Lower lobe of right lung (tissue), 2 donors: ENCODE results near the gene SERPINE3. TPM values are rescaled to one million over a fixed set of nuclear protein-coding genes. Genes with fewer than 3 reads are reported as not detected.

Experiments used
- ATAC-seq, 2 donors: fragments of 200-7000 bp; cut with Tn5 transposase; one replicate each; pipeline ENCODE4 v1.9.1; 2020 to 2022; ENCODE audit warnings: mild to moderate bottlenecking in 2 of 2, moderate library complexity in 2 of 2
- DNase-seq: peaks from one replicate; pipeline ENCODE4 v3.0.0-alpha.2; 2020
- H3K27ac ChIP-seq: fragments of 200-600 bp; one replicate; pipeline ENCODE4 v1.8.0; 2022
- H3K27me3 ChIP-seq: fragments of 200-600 bp; one replicate; pipeline ENCODE4 v1.8.0; 2022; ENCODE audit warnings: low read depth
- H3K36me3 ChIP-seq: fragments of 200-600 bp; one replicate; pipeline ENCODE4 v1.8.0; 2022; ENCODE audit warnings: mild to moderate bottlenecking
- H3K4me1 ChIP-seq: fragments of 200-600 bp; one replicate; pipeline ENCODE4 v1.8.0; 2022
- H3K4me3 ChIP-seq: fragments of 200-600 bp; one replicate; pipeline ENCODE4 v1.8.0; 2022; ENCODE audit warnings: mild to moderate bottlenecking
- H3K9me3 ChIP-seq: fragments of 200-600 bp; one replicate; pipeline ENCODE4 v1.8.0; 2022
- intact Hi-C: fragments of 100-400 bp; cut with DNase I; formaldehyde crosslinking; loops from one replicate; pipeline ENCODE4 v1.11.0; 2022
- total RNA-seq: library from RNA; stranded (reverse); fragmentation: NEBNext Ultra II Directional; extraction: Animal tissue kit (Norgen Biotek cat#: 25700); gene quantifications from one replicate; pipeline ENCODE4 v1.2.1, GENCODE V29; 2021
- TF ChIP-seq, protein P1 (sequence below): fragments of 200-600 bp; IDR thresholded peaks from one replicate; pipeline ENCODE4 v1.8.0; 2022; ENCODE audit warnings: antibody characterized with exemption, mild to moderate bottlenecking
- donor health status: DM: no; HTN: yes; CAD: no; lungs with severe emphysema.

Gene SERPINE3
- total RNA-seq, 1 donor from 2014 or later: not detected

GRCh38 chr13:51341232-51341631 is 1.7 kb downstream of the SERPINE3 start:
- TF ChIP-seq, protein P1, sequence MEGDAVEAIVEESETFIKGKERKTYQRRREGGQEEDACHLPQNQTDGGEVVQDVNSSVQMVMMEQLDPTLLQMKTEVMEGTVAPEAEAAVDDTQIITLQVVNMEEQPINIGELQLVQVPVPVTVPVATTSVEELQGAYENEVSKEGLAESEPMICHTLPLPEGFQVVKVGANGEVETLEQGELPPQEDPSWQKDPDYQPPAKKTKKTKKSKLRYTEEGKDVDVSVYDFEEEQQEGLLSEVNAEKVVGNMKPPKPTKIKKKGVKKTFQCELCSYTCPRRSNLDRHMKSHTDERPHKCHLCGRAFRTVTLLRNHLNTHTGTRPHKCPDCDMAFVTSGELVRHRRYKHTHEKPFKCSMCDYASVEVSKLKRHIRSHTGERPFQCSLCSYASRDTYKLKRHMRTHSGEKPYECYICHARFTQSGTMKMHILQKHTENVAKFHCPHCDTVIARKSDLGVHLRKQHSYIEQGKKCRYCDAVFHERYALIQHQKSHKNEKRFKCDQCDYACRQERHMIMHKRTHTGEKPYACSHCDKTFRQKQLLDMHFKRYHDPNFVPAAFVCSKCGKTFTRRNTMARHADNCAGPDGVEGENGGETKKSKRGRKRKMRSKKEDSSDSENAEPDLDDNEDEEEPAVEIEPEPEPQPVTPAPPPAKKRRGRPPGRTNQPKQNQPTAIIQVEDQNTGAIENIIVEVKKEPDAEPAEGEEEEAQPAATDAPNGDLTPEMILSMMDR: no peak
- Histone ChIP-seq H3K9me3 (no peaks in the 10 kb centered on the region), H3K4me1 (no peaks in the 10 kb centered on the region), H3K27me3 (no peaks in the 10 kb centered on the region), H3K4me3 (no peak overlapping the region), H3K27ac (no peak overlapping the region), H3K36me3 (no peaks in the 10 kb centered on the region)
- no peak for ATAC-seq
- intact Hi-C loops: no loop called here
- no peak for DNase-seq

DNA sequence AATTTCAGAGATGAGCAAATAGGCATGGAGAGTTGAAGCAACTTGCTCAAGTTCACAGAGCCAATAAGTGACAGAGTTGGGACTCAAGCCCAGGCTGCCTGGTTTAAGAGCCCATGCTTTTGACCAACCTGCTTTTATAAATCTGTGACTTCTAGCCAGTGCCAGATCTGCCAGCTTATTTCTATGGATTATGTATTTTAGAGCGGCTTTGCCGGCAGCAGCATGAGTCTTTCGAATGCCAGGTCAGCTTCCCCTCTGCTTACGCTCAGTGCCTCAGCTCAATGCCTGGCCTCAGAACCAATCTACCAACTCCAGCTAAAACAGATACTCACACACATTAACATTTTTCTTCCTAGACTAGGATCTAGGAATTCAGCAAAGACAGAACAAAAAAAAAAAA is 2.3 kb downstream of the SERPINE3 start:
- Histone ChIP-seq H3K4me3 (no peak overlapping the region), H3K36me3 (no peaks in the 10 kb centered on the region), H3K27ac (no peak overlapping the region), H3K4me1 (no peaks in the 10 kb centered on the region), H3K27me3 (no peaks in the 10 kb centered on the region), H3K9me3 (no peaks in the 10 kb centered on the region)
- no peak for ATAC-seq
- TF ChIP-seq, protein P1: no peak
- no peak for DNase-seq
- intact Hi-C loops: no loop called here

GRCh38 chr13:51342706-51343105 is 3.2 kb downstream of the SERPINE3 start:
- H3K36me3 ChIP-seq: no peaks in the 10 kb centered on the region
- H3K4me3 ChIP-seq: no peak overlapping the region
- ATAC-seq (no peak), DNase-seq (no peak)
- H3K27me3 ChIP-seq: no peaks in the 10 kb centered on the region
- no peaks in the 10 kb centered on the region for H3K9me3 ChIP-seq
- H3K27ac ChIP-seq: no peak overlapping the region
- no peaks in the 10 kb centered on the region for H3K4me1 ChIP-seq
- TF ChIP-seq, protein P1: no peak
- intact Hi-C loops: no loop called here

- H3K4me3 ChIP-seq: no peak overlapping the region
- H3K27ac ChIP-seq: no peak overlapping the region
- DNase-seq (no peak), ATAC-seq (no peak)
- TF ChIP-seq, protein P1: no peak
- H3K4me1 ChIP-seq: no peaks in the 10 kb centered on the region
- intact Hi-C loops: no loop called here
- H3K36me3 ChIP-seq: no peaks in the 10 kb centered on the region
- H3K9me3 ChIP-seq: no peaks in the 10 kb centered on the region
- no peaks in the 10 kb centered on the region for H3K27me3 ChIP-seq
Measured at GRCh38 chr13:51343475-51343874, 4.0 kb downstream of the SERPINE3 start.

DNA sequence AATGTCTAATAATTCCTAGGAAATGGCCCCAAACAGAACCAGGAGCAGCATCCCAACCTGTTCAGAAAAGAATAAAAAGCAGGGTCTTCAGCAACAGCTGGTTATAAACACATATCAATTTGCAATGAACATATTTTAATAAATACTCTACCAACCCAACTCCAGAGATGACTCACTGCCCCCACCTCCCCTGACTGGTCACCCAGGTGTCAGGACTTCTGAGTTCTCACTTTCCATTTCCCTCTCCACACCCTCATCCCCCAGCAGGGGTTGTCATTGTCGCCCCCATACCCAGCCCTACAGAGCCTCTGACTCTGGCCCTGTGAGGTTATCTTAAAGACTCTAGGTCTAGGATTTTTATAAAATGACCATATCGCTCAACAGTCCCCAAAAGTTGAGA is 6.9 kb downstream of the SERPINE3 start:
- Histone ChIP-seq H3K9me3 (no peaks in the 10 kb centered on the region), H3K27ac (no peak overlapping the region), H3K4me1 (no peaks in the 10 kb centered on the region), H3K36me3 (no peaks in the 10 kb centered on the region), H3K27me3 (no peaks in the 10 kb centered on the region), H3K4me3 (no peak overlapping the region)
- intact Hi-C loops: no loop called here
- TF ChIP-seq, protein P1: no peak
- DNase-seq (no peak), ATAC-seq (no peak)

- no peaks in the 10 kb centered on the region for H3K4me1 ChIP-seq
- ATAC-seq (no peak), DNase-seq (no peak)
- no peaks in the 10 kb centered on the region for H3K9me3 ChIP-seq
- H3K27ac ChIP-seq: no peak overlapping the region
- H3K36me3 ChIP-seq: no peaks in the 10 kb centered on the region
- H3K27me3 ChIP-seq: no peaks in the 10 kb centered on the region
- TF ChIP-seq, protein P1: no peak
- H3K4me3 ChIP-seq: no peak overlapping the region
- intact Hi-C loops: no loop called here
Measured at GRCh38 chr13:51347099-51347498, 7.6 kb downstream of the SERPINE3 start.
